Measurements from ENCODE around the gene ULBP2.
"Not testable (repeated sequence)": the region's sequence is repeated elsewhere in the genome, so short reads cannot be mapped to it uniquely, and the experiment has no call there.

Gene ULBP2

DNA sequence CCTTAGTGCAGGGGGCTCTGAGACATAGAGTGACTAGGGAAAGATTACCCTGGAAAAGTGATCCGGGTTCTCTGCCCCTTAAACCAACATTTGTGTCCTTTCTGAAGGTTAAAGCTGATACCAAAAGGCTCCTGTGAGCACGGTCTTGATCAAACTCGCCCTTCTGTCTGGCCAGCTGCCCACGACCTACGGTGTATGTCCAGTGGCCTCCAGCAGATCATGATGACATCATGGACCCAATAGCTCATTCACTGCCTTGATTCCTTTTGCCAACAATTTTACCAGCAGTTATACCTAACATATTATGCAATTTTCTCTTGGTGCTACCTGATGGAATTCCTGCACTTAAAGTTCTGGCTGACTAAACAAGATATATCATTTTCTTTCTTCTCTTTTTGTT, 6.8 kb downstream of the ULBP2 start:
- no peak for DNase-seq (ENCODE audit: low read depth, low spot score)

DNA sequence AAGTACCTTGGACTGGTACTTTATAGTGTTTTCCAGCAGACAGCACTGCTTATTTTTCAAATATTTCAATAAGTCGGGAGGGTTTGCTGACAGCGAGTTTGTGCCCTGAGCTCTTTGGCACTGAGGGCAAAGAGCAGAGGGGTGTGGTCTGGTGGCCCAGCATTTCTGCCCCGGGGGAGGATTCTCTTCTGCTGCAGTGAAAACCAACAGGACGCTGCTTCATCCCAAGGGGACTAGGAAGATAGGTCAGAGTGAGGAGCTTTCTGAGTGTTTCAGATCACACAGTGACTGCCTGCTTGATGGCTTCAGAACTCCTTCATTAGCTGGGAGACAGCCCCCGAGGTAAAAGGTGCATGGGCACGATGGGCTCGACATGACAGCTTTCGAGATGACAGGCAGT, 8.6 kb downstream of the ULBP2 start:
- no peak for DNase-seq (ENCODE audit: low read depth, low spot score)

DNA sequence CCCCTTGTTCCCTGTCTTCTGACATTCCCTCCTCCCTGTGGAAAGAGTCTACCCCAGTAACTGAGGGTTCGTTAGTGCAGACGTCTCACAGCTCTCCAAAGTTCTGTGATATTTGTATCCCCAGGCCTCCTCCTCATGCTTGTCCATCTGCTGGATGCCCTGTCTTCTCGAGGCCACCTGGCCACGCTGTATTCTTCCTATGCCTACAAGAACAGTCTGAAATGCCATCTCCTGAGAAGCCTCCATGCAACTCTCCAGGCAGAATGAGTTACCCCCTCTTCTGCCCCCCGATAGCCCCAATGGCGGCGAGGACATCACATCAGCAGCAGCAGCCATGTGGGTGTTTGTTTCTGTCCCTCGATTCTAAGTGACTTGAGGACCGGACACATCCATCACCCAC, 9.3 kb downstream of the ULBP2 start:
- no peak for DNase-seq (ENCODE audit: low read depth, low spot score)

- DNase-seq (ENCODE audit: low read depth, low spot score): no peak
Measured at GRCh38 chr6:149951626-149952025, 9.8 kb downstream of the ULBP2 start.

- DNase-seq (ENCODE audit: low read depth, low spot score): not testable (repeated sequence)
Measured at GRCh38 chr6:149953390-149953789, 11.6 kb downstream of the ULBP2 start.

- not testable (repeated sequence) for DNase-seq (ENCODE audit: low read depth, low spot score)
Measured at GRCh38 chr6:149953934-149954327, 12.1 kb downstream of the ULBP2 start.

GRCh38 chr6:149954328-149954983, 12.6 kb downstream of the ULBP2 start:
- not testable (repeated sequence) for DNase-seq (ENCODE audit: low read depth, low spot score)

DNA sequence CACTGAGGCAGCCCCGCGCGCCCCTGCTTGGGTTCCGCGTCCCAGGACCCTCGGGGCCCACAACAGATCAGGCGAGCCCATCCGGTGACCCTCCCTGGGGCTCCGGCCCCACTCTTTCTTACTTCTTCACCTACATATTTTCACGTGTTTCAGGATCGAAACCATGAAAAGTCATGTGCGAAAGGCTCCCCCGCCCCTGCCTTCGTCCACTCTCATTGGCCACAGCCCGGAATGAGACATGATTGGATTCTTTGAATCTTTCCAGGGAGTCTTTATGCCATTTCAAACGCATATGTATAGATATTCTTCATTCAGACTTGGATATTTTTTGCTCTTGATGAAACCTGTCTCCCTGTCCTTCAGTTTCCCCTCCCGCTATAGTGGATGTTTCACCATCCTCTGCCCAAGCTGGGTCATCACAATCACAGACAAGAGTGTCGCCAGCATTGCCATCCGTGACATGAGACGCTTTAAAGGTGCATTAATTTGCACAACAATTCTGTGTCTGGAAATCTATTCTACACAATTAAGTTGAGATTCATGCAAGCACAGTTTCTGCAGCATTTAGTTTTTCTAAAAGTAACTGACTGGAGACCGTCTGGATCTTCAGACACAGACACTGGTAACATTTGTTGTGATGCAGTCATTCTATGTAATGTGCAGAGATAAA, 13.3 kb downstream of the ULBP2 start:
- not testable (repeated sequence) for DNase-seq (ENCODE audit: low read depth, low spot score)

DNA sequence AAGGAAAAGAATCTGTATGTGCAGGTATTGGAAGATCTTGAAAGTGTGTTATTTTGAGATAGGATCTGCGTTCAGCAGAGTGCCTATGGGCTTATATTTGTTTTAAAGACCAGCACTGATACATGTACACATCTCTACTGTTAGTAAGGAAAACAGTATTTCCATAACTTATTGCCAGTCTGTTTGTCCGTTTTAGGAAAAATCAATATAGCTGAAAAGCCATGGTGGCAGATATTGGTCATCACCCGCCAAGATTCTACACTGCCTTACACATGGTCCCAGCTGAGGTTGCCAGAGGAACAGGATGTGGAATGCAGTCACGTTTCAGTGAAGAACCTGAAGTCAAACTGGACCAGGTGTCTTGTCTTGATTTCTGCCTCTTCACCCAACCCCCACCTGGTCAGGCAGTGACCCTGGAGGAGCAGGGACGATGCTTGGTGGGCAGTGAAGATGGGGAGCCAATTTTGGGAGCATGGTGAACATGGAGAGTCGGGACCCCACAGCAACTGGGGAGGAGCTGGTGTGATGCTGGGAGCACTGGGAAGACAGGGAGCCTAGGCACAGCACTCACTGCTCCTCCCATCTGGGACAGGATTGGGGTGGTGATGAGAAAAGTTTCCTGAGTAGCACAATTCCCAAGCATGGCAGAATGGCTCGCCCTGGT, 14.0 kb downstream of the ULBP2 start:
- not testable (repeated sequence) for DNase-seq (ENCODE audit: low read depth, low spot score)

DNA sequence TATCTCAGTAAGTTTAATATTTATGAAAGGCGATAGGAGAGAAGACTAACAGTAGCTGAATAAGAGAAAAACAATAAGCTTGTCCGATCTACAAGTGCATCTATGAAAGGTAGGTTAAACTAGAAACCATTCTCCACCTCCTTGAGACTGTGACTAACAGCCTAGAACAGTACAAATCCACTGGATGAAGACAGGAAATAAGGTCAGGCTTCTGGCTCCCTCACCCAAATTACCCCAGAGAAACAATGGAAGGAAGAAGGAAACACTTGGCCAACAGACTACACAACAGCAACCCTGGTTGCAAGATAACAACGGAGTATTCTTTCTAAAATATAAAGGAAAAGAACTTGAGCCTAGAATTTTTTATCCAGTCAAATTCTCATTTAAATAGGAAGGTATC, 16.3 kb downstream of the ULBP2 start:
- DNase-seq (ENCODE audit: low read depth, low spot score): not testable (repeated sequence)

DNA sequence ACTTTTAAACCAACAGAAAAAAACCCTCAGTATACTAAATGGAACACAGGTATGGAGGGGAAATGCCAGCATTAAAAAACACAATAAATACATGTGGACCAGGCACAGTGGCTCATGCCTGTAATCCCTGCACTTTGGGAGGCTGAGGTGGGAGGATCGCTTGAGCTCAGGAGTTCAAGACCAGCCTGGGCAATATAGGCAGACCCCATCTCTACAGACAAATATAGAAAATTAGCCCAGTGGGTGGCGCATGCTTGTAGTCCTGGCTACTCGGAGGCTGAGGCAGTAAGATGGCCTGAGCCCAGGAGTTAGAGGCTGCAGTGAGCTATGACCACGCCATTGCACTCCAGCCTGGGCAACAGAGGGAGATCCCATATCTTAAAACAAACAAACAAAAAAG, 18.0 kb downstream of the ULBP2 start:
- DNase-seq (ENCODE audit: low read depth, low spot score): not testable (repeated sequence)

- no peak for DNase-seq (ENCODE audit: low read depth, low spot score)
Measured at GRCh38 chr6:149960488-149960887, 18.7 kb downstream of the ULBP2 start.

DNA sequence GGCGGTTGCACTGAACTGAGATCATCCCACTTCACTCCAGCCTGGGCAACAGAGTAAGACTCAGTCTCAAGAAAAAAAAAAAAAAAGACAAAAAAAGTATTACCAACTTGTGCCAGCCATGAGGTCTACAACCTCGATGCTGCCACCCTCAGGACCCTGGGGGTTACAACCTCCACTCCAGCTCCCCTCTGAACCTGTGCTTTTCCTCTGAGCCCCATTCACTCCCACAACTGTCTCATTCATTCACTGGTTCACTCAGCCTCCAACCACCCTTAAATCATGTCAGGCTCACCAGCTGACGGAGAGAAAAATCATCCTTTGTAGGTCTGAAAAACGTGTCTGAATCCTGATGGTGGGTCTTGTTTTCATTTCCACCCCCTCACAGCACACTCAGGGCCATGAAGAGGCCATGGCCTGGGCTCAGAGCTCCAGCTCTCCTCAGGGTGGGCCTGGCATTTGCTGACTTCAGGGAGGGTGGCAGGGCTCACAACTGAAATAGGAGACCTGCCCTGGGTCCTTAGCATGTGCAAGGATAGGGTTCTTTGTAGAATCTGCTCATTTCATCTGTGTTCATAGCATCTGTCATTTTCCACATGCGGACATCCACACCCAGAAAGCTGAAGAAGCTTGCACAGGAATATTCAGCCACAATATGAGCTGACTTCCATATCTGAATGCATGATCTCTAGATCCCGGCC, 20.1 kb downstream of the ULBP2 start:
- no peak for DNase-seq (ENCODE audit: low read depth, low spot score)

- no peak for DNase-seq (ENCODE audit: low read depth, low spot score)
Measured at GRCh38 chr6:149962461-149963211, 20.8 kb downstream of the ULBP2 start.

DNA sequence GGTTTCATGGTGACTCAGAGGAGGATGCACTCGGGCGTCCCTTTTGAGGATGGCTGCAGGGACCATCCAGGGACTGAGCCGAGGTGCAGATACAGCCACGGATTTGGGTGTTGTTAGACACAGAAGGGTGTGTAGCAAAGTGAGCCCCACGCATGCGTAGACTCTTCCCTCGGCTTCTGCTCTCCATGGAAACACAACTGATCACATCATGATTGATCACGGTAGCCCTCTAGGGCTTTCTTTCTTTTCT, 21.3 kb downstream of the ULBP2 start:
- DNase-seq (ENCODE audit: low read depth, low spot score): no peak

DNA sequence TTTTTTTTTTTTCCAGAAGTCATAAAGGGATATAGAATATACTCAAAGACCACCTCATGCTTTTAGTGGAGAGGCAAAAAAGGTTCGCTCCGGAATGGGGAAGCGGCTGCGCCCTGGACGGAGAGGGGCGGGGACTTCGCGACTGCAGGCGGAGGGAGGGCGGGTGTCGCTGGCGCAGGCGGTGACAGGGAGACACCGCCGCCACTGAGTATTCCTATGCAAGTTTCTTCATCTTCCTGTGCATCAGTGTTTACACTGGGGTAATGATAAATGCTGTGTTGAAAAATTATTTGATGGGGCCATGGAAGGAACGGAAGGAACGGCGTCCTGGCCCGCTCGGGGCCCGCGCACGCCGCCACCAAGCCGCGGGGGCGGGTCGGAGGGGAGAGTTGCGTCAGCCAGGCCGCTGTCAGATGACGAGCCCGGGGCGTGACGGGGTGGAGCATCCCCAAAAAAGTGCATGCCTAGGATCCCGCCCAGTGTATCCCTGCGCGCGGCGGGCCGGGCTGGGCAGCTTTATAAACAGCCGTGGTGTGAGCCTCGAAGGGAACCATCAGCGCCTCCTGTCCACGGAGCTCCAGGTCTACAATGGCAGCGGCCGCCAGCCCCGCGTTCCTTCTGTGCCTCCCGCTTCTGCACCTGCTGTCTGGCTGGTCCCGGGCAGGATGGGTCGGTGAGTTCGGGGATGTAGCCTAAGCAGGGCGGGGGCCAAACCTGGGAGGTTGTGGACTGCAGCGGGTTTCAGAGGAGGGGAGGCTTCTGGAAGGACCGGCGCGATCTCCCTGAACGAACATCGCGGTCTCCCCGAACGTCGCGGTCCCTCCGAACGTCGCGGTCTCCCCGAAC, 21.9 kb downstream of the ULBP2 start, which contains the start of gene ULBP1:
Gene ULBP1 (plus strand): TSS at position 482 of the 846 bp plus-strand sequence. CDS start 107 bp downstream, at position 589.
- DNase-seq (ENCODE audit: low read depth, low spot score): no peak

DNA sequence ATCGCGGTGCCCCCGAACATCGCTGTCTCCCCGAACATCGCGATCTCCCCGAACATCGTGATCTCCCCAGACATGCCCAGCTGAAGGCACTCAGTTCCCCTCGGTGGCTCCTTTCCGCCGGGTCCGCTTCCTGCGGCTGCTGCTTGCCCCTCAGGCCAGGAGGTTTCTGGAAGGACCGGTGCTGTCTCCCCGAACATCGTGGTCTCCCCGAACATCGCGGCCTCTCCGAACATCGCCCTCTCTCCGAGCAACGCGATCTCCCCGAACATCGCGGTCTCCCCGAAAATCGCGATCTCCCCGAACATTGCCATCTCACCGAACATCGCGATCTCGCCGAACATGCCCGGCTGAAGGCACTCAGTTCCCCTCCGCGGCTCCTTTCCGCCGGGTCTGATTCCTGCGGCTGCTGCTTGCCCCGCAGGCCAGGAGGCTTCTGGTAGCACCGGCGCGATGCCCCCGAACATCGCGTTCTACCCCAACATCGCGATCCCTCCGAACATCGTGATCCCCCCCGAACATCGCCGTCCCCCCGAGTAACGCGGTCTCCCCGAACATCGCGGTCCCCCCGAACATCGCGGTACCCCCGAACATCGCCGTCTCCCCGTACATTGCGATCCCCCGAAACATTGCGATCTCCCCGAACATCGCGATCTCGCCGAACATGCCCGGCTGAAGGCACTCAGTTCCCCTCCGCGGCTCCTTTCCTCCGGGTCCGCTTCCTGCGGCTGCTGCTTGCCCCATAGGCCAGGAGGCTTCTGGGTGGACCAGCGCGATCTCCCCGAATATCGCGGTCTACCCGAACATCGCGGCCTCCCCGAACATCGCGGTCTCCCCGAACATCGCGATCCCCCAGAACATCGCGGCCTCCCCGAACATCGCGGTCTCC, 22.7 kb downstream of the ULBP2 start:
- DNase-seq (ENCODE audit: low read depth, low spot score): no peak

GRCh38 chr6:149965194-149966020, 23.6 kb downstream of the ULBP2 start:
- no peak for DNase-seq (ENCODE audit: low read depth, low spot score)

DNA sequence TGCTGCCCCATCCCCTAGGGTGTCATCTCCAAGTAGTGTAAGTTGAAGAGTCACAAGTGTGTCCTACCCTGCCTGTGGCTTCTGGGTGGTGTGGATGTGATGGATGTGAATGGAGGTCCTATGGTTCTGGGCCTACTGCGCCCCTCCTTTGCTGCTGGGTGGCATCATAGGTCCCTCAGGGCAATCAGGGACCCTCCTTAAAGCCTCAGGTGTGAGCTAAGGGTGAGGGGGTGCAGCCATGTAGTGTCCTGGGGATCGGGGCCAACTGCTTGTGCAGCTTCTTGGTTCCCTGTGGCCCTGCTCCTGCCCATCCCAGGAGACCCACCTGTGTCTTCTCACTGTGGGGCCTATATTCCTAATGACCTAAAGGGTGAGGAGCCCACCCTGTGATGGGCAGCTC, 24.5 kb downstream of the ULBP2 start:
- DNase-seq (ENCODE audit: low read depth, low spot score): not testable (repeated sequence)

All from iPS DF 19.7 (cell line).